ENCODE results near the gene DOCK4. TPM values are rescaled to one million over a fixed set of nuclear protein-coding genes. Genes with fewer than 3 reads are reported as not detected.

Gene DOCK4
- total RNA-seq, 1 donor from 2014 or later, result 0.73 TPM

GRCh38 chr7:111952783-111953182 lies 253.4 kb downstream of the DOCK4 start:
- Mint-ChIP-seq H3K27ac (no peak overlapping the region), H3K27me3 (no peaks in the 10 kb centered on the region), H3K36me3 (ENCODE audit: low read depth) (no peaks in the 10 kb centered on the region), H3K4me3 (no peak overlapping the region), H3K4me1 (no peaks in the 10 kb centered on the region), H3K9me3 (no peaks in the 10 kb centered on the region)
- no peak for ATAC-seq (ENCODE audit: low read depth)
- intact Hi-C loops (cut with micrococcal nuclease), result no loop called here
- ChIA-PET POLR2A (no interaction called here), CTCF (interaction anchor here (0.7 to 1.4 kb wide), 2 partner anchors 216 to 461 kb away, joined by 3 to 5 read pairs; no protein-coding TSS in a partner anchor)
- DNase-seq, result no peak
- no peak for TF ChIP-seq CTCF (IDR thresholded peaks at IDR 0.05)

- intact Hi-C loops (cut with micrococcal nuclease), result no loop called here
- POLR2A ChIA-PET, result no interaction called here
Measured at GRCh38 chr7:111951052-111951451, 255.1 kb downstream of the DOCK4 start.

GRCh38 chr7:111942450-111943081 lies 263.6 kb downstream of the DOCK4 start:
- DNase-seq (no peak), ATAC-seq (ENCODE audit: low read depth) (no peak)
- H3K27ac Mint-ChIP-seq, result no peak overlapping the region
- intact Hi-C loops (cut with micrococcal nuclease), result no loop called here
- no peaks in the 10 kb centered on the region for H3K27me3 Mint-ChIP-seq
- H3K4me3 Mint-ChIP-seq, result no peak overlapping the region
- ChIA-PET POLR2A (no interaction called here), CTCF (no interaction called here)
- no peaks in the 10 kb centered on the region for H3K36me3 Mint-ChIP-seq (ENCODE audit: low read depth)
- TF ChIP-seq CTCF (IDR thresholded peaks at IDR 0.05), result no peak
- H3K4me1 Mint-ChIP-seq, result no peaks in the 10 kb centered on the region
- H3K9me3 Mint-ChIP-seq, result peaks cover 17% of the 10 kb centered on the region

More at GRCh38 chr7:111951052-111951451, 255.1 kb downstream of the DOCK4 start:
- H3K9me3 Mint-ChIP-seq, result no peaks in the 10 kb centered on the region
- DNase-seq, result no peak
- H3K27me3 Mint-ChIP-seq, result no peaks in the 10 kb centered on the region
- CTCF ChIA-PET, result no interaction called here
- TF ChIP-seq CTCF (IDR thresholded peaks at IDR 0.05), result no peak
- no peaks in the 10 kb centered on the region for H3K36me3 Mint-ChIP-seq (ENCODE audit: low read depth)
- H3K4me3 Mint-ChIP-seq, result no peak overlapping the region
- H3K27ac Mint-ChIP-seq, result no peak overlapping the region
- no peak for ATAC-seq (ENCODE audit: low read depth)
- H3K4me1 Mint-ChIP-seq, result no peaks in the 10 kb centered on the region

GRCh38 chr7:111937163-111937562 lies 269.0 kb downstream of the DOCK4 start:
- DNase-seq (no peak), ATAC-seq (ENCODE audit: low read depth) (no peak)
- intact Hi-C loops (cut with micrococcal nuclease), result no loop called here
- Mint-ChIP-seq H3K4me1 (no peaks in the 10 kb centered on the region), H3K27me3 (no peaks in the 10 kb centered on the region), H3K9me3 (peaks cover 4% of the 10 kb centered on the region), H3K27ac (no peak overlapping the region), H3K4me3 (no peak overlapping the region), H3K36me3 (ENCODE audit: low read depth) (no peaks in the 10 kb centered on the region)
- TF ChIP-seq CTCF (IDR thresholded peaks at IDR 0.05), result no peak
- POLR2A ChIA-PET, result no interaction called here
- CTCF ChIA-PET, result no interaction called here

- no peak for TF ChIP-seq CTCF (IDR thresholded peaks at IDR 0.05)
- Mint-ChIP-seq H3K4me1 (no peaks in the 10 kb centered on the region), H3K27ac (no peak overlapping the region), H3K9me3 (no peaks in the 10 kb centered on the region), H3K27me3 (no peaks in the 10 kb centered on the region), H3K36me3 (ENCODE audit: low read depth) (no peaks in the 10 kb centered on the region), H3K4me3 (no peak overlapping the region)
- DNase-seq (no peak), ATAC-seq (ENCODE audit: low read depth) (no peak)
- ChIA-PET CTCF (no interaction called here), POLR2A (no interaction called here)
- intact Hi-C loops (cut with micrococcal nuclease), result no loop called here
Measured at GRCh38 chr7:111933609-111934008, 272.6 kb downstream of the DOCK4 start.
